GM19043 (cell line): Measurements from ENCODE around the gene OR2K2.
"Not testable (repeated sequence)": the region's sequence is repeated elsewhere in the genome, so short reads cannot be mapped to it uniquely, and the experiment has no call there.

Experiments
- ATAC-seq: cut with Tn5 transposase; IDR thresholded peaks from one replicate; pipeline ENCODE4 v1.9.1; 2021; ENCODE audit warnings: low read depth; ENCODE audit not compliant: unreplicated experiment

OR2K2 gene

DNA sequence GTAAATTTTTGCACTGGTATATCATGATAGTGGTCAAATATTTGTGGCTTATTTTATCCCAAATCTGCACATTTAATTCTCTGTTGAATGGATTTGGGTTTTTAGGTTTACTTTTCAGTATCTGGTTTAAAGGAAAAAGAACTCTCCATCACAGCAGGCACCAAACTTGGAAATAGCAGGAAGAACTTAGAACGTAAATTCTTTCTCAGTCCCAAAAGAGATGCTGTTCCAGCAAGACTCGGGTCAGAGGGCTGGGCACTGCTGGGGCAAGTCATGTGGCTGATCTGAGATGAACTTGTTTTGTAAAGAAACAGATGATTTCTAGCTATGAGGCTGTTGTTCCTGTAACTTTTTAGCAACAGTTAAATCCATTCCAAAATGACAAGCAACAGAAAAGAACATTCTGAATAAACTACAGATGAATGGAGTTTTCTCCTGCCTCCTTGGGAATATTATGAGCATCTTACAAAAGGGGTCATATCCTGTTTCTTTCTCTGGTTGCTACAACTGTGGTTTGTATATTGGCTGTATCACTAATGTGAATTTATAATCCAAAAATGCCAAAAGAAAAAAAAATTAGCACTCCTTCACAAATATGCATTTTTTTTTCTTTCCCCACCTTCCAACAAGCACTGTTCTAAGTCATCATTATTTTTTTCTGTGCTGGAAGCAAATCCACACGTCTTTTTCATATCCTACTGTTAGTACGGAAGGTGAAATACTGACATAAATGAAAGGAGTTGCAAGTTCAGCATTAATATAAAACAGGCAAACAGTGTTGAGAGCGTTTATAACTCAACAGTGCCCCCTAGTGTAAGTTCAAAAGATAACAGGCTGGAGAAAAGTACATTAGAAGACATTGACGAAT, 31.1 kb downstream of the OR2K2 start:
- ATAC-seq: no peak

DNA sequence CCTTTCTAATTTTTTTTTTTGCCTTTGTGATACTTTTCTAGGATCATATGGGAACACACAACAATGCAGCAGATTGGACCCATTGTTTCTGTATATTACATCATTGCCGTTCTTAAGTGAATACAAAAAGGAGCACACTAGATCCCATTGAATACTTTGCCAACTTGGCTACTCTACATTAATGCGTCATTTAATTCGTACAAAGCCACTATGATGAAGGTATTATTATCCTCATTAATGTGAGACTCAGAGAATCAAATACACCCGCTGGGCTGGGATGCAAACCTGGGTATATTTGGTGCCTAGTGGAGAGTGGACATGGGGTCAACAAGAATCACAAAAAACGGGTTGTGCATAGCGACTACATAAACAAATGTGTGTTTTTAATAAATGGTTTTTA, 31.9 kb downstream of the OR2K2 start:
- no peak for ATAC-seq

DNA sequence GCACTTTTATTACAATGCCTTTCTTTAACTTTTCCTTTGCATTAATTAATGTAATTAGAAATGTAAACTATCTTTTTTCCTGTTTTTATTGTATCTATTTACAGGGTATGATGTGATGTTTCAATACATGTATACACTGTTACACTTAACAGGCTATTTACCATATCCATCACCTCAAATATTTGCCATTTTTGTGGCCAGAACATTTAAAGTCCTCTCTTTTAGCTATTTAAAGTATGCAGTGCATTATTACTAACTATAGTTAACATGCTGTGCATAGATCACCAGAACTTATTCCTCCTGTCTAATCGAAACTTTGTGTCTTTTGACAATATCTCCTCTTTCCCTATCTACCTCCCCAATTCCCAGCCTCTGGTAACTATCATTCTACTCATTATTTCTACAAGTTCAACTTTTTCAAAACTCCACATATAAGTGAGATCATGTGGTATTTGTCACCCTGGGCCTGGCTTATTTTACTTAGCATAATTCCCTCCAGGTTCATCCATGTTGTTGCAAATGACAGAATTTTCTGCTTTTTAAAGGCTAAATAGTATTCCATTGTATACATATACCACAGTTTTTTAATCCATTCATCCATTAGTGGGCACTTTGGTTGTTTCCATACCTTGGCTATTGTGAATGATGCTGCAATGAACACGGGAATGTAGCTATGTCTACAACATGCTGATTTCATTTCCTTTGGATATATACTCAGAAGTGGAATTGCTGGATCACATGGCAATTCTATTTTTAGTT, 32.8 kb downstream of the OR2K2 start:
- no peak for ATAC-seq

DNA sequence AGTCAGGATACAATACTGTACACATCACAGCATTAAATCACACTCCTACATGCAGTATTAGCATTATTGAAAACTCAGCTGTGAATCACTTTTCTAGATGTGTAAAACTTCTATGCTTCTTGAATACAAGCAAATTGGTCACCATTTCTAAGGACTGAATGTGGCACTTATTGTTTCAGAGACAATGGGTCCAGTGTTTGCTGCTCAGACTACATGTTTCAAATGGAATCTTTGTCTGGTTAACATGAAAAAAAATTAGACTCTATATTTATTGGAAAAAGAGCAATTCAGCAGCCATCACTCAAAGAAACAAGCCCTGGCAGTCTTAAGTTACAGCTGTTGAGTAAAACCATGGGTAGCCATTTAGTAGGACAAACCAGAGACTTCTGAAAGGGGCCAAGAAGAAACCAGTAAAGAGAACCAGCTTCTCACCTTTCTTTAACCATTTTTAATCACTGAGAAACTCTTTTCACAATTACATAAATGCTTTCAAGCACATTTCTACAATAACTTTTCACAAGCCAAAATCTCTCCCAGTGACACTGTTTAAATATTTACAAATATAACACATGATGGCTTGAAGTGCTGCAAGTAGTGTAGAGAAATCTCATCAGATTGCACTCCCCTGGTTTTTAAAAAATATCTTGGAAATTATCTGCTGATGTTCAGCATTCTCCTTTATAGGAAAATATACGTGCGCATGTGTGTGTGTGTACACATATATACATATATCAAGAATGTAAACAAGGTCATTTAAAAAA, 35.2 kb downstream of the OR2K2 start:
- no peak for ATAC-seq

DNA sequence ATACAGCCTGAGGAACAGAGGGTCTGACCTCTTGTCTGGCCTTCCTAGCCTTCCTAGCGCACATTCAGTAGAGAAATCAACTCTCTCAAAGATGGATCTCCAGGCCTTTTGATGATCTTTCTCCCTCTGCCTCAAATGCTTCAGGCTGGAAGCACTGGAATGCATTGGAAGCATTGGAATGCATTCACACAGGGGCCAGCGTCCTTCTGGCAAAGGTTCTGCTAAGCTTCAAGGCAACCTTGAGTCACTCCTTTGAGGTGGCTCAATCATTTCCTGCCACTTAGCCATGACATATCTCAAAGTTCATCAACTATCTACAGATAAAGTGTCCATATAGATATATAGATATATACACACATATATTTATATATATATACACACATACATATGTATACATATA, 42.9 kb downstream of the OR2K2 start:
- ATAC-seq: no peak

DNA sequence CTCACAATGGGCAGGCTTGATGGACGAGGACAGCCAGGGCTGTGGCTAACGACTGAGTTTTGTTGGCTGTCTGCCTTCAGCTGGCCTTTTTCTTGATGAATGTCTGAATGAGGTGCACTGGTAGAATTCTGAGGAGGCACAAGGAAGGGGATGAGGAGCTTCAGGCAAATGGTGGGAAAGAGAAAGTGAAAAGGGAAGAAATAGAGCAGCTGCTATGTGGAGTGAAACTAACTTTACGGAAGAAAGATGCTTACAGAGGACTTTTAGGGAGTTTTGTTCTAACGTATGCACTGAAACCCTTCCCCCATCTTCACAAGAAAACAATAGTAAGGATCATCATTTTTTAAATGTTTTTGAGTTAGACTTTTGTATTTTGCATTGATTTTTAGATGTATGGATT, 45.3 kb downstream of the OR2K2 start:
- ATAC-seq: no peak

DNA sequence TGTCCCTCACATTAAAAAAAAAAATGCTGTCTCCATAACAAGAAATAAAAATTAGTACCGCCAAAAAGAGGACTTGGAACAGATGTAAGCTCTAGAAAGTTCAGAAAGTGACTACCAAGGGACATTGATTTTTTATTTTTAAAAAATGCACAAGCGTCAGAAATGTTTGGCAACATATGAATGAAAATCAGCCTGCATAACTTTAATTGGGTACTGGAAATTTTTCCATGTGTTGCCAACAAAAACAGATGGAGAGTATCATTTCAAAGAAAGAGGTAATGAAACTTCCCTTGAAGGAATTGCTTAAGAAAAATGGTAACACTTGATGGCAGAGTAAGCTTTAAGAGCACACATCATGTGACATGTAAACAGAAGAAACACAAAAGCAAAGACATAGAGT, 47.2 kb downstream of the OR2K2 start:
- no peak for ATAC-seq

DNA sequence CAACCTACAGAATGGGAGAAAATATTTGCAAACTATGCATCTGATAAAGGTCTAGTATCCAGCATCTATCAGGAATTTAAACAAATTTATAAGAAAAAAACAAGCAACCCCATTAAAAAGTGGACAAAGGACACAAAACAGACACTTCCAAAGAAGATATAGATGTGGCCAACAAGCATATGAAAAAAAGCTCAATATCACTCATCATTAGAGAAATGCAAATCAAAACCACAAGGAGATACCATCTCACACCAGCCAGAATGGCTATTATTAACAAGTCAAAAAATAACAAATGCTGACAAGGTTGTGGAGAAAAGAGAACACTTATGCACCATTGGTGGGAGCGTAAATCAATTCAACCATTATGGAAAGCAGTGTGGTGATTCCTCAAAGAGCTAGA, 49.2 kb downstream of the OR2K2 start:
- not testable (repeated sequence) for ATAC-seq
